Measurements from ENCODE around the gene ENTREP3.
A peak's percentile ranks its signal among the peaks of the same experiment; 100 is the strongest.
"Not testable (repeated sequence)": the region's sequence is repeated elsewhere in the genome, so short reads cannot be mapped to it uniquely, and the experiment has no call there.

The ENTREP3 gene, protein sequence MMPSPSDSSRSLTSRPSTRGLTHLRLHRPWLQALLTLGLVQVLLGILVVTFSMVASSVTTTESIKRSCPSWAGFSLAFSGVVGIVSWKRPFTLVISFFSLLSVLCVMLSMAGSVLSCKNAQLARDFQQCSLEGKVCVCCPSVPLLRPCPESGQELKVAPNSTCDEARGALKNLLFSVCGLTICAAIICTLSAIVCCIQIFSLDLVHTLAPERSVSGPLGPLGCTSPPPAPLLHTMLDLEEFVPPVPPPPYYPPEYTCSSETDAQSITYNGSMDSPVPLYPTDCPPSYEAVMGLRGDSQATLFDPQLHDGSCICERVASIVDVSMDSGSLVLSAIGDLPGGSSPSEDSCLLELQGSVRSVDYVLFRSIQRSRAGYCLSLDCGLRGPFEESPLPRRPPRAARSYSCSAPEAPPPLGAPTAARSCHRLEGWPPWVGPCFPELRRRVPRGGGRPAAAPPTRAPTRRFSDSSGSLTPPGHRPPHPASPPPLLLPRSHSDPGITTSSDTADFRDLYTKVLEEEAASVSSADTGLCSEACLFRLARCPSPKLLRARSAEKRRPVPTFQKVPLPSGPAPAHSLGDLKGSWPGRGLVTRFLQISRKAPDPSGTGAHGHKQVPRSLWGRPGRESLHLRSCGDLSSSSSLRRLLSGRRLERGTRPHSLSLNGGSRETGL
- 2.2 to 2.9 reads per million in 2 donors for total RNA-seq

DNA sequence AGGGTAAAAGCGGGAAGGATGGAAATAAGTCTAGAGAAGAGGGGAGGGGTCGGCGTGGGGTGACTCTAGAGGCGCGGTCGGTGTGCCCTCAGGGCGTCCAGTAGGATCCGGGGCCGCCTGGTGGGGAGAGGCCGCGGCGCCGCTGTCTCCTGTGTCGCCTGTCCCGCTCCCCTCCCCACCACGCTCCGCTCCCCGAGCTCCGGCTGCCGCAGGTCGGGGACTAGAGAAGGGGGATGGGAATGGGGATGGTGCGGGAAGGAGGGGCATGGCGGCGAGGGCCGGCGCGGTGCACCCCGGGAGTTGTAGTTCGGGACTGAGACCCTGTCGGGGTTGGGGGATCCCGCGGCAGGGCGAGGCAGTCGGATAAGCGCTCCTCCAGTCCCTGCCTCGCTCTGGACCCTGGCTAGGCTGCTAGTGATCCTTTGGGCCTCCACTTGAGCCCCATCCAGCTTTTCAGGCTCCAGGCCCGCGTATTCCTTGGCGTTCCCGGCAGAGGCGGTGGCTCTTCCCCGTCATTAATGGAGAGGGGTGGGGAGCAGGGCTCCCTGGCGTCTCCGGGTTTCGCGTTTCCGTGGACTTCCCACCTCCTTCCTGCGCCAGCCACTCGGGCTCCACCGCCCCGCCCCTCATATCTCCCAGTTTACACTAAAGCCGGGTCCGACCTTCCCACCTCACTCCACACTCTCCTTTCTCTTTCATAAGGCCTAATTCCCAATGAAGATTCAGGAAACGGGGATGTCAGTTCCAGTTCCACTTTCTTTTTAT, at the start of gene ENTREP3:
Gene ENTREP3 (minus strand): TSS at position 241 of the 765 bp plus-strand sequence. CDS start 606 bp downstream, outside the sequence.
- peak; percentile 50 to 83 (median 61) for DNase-seq

DNA sequence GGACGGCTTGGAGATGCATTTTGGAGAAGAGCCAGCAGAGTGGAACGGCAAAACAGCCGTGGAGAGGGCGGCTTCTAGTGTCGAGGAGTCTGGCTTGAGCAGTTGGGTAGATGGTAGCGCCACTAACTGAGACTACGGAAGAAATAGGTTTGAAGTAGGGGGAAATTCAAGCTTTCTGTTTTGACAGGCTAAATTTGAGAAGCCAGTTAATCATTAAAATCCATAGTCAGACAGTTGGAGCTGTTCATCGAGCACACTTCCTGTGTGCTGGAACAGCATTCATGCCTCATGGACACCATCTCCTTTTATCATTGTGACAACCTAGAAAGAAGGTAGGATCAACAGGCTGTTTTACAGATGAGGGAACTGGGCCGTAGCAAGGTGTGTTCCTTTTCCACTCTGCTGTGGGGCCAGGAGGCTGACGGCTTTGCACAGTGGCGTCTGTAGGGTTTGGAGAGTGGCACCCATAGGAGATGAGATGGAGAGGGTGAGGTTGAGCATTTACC, 49.3 kb upstream of the ENTREP3 start:
- no peak for DNase-seq

DNA sequence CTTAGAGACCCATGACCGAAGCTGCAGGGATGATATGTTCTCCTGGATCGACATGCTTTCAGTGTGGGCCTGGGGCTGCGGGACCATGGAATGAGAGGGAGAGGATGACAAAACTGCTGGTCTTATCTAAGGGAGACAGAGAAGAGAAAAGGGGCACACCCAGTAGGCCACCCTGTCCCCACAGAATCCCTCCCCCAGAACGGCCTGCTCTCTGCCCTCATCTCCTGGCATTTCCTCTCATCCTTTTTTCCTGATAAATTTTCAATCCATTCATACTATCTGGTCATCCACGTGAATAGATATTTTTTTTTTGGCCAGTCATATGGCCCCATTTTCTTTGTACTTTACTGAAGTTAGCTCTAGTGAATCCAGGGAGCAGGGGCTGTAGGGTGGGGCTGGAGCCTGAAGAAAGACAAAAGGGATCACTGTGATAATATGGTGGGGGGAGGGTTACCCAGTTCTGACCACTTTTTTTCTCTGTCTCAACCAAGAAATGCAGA, 46.1 kb upstream of the ENTREP3 start, which contains the start of gene PKLR:
Gene PKLR (minus strand): TSS at position 97 of the 500 bp plus-strand sequence. CDS start 43 bp downstream, at position 54.
- no peak for DNase-seq

DNA sequence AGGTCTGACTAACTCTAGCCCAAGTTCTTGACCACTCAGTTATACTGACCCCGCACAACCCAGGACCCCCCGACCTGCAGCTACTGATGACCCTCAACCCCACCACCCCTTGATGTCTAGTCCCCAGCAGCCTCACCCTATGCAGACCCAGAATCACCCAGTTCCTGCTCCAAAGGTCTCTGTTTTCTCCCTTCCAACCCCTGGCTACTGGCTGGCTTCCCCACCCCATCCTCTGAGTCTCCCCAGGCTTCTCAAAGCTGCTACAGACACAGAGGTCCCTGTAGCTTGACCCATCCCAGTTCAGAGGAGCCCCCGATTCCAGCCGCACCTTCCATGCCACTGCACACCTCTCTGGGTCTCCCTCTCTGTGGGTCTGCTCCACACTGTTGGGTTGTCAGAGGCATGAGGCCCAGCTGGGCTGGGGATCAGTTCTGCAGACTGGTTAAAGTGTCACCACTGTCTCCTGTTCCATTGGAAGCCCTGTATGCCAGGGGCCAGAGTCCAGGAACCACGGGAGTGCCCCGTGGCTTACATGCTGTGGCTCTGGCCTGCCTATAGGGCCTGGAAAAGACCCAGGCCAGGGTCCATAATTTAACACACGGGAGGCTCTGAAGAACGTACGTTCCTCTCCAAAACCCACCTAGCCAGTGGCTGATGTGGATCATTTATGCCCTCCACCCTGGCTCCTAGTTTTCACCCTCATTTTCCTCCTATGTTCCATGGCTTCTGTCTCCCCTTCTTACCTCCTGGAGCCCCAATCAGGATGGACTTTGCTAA, 45.5 kb upstream of the ENTREP3 start:
- DNase-seq = no peak

DNA sequence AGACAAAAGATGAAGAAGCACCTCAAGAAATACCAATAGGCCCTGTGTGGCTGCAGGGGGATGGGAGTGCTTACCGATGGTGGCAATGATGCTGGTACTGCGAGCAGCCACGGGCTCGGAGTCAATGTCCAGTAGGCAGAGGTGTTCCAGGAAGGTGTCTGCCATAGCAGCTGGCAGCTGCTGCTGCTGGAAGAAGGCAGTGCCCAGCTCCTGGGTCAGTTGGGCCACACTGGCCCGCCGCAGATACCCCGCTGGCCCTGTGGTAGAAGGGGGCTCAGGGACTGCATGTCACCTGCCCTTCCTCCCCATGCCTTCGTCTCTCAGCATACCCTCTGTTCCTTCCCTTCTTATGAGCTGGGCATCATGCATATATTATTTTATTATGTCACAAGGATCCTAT, 44.7 kb upstream of the ENTREP3 start:
- DNase-seq = no peak

DNA sequence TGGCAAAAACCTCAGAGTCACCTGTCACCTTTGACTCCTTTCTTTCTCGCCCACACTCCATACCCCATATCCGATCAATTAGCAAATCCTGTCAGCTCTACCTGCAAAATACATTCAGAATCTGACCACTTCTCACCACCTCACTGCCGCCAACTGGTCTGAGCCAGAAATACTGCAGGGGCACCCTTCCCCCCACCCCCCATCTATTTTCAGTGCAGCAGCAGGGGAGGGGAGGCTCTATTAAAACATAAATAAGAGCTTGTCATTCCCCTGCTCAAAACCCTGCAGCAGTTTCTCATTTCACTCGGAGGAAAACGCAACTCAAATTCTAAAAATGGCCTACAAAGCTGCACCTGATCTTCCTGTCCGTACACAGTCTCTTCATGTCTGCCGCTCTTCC, 42.1 kb upstream of the ENTREP3 start:
- DNase-seq = no peak

DNA sequence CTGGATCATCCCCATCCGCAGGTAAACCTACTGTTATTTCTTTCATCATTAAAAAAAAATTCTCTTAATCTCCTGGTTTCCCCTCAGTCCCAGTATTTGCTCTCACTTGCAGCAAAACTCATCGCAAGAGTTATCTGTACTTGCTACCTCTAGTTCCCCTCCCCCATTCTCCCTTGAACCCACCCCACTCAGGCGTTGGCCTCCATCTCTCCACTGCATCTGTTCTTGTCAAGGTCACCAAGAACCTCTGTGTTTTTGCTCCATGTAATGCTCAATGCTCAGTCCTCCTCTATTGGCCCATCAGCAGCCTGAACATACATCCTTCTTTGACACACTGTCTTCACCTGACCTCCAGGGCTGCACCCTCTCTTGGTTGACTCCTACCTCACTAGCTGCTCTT, 41.4 kb upstream of the ENTREP3 start:
- no peak for DNase-seq

DNA sequence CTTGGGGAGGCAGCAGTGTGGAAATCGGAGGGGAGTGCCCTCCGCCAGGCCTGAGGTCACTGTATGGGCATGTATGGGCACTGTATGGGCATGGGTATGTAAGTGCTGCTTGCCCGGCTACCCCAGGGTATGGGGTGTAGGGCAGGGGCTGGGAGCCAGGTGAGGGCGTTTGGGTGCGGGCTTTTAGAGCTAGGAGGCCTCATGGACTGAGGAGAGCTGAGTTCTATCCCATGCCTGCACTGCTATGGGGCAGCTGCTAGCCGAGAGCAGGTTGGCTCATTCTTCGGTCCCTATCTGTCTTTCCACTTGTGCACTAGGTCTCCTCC, 40.6 kb upstream of the ENTREP3 start:
- DNase-seq = no peak

DNA sequence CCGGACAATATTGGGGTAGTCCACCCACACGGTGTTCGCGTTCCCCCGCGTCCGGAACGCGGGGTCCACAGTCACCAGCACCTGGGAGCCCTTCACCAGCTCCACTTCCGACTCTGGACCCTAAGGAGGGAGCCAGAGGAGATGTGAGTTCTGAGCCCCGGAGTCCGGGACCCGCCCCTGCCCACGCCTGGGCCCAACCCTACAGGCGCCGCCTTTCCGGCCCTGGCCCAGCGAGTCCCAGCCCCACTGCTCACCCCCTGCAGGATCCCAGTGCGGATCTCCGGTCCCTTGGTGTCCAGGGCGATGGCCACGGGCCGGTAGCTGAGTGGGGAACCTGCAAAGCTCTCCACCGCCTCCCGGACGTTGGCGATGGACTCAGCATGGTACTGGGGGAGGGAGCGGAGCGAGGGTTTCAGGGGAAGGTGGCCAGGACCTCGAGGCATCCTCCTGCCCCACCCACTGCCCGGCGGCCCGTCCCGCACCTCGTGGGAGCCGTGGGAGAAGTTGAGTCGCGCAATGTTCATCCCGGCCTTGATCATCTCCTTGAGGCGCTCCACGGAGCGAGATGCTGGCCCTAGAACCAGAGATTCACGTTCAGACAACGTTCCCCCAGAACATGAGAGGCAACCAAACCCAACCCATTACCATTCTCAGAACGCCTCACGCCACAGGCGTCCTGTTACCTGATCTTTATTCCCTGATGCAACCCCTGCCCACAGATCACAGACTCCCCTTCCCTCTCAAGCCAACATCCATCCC, 40.1 kb upstream of the ENTREP3 start:
- DNase-seq = no peak

DNA sequence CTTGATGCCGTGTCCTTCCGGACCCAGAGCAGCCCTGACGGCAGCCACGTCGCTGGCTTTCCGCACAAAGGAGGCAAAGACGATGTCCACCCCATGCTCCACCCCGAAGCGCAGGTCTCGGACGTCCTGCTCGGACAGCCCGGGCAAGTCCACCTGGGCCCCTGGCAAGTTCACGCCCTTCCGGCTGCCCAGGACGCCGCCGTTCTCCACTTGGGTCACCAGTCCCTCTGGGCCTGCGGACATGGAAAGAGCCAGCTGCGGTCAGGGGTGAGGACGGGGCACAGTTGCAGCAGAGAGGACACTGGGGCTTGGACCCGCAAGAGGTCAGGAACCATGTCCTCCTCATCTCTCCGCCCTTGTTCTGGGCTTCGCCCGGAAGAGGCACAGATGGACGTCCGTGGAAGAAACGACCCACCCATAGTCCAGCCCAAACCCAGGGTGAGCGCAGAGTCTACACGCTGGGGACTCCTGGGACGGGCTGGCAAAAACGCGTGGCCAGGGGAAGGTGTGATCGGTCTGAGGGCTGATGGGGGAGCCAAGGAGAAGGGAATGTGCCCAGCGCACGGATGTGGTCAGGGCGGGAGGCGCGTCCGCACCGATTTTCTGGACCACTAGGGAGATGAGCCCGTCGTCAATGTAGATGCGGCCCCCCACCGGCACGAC, 39.4 kb upstream of the ENTREP3 start:
- no peak for DNase-seq

DNA sequence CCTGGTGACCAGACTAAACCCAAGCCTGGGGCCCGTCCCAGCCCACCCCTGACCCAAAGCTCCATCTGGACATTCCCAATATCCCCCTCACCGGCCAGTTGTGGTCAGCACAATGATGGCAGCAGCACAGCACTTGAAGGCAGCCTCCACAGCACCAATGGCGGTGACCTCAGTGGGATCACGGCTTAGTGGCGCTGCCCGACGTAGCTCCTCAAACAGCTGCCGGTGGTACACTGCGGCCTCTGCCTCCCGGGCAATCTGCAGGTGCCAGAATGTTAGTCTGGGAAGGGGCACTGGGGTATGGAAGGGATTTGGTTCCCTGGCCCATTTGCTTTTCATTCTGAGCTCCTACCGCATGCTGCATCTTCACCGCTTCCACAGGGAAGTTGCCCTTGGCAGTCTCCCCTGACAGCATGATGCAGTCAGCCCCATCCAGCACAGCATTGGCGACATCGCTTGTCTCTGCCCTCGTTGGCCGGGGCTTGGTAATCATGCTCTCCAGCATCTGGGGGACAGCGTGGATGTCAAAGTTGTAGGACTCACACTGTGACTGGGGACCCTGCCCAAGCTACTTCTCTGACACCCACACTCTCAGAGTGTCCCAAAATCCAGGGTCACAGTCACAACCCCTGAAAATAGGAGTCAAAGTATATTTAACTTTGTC, 37.9 kb upstream of the ENTREP3 start:
- no peak for DNase-seq

DNA sequence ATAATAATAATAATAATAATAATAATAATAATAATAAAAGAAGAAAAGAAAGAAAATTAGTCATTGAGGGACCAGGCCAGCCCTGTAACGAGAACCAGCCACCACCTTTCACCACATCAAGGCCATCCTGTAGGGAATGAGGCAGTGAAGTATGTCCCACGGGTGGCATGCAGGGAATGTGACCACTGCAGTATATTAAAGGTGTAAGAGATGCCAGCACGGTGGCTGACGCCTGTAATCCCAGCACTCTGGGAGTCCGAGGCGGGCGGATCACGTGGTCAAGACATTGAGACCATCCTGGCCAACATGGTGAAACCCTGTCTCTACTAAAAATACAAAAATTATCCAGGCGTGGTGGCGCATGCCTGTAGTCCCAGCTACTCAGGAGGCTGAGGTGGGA, 35.7 kb upstream of the ENTREP3 start:
- not testable (repeated sequence) for DNase-seq

DNA sequence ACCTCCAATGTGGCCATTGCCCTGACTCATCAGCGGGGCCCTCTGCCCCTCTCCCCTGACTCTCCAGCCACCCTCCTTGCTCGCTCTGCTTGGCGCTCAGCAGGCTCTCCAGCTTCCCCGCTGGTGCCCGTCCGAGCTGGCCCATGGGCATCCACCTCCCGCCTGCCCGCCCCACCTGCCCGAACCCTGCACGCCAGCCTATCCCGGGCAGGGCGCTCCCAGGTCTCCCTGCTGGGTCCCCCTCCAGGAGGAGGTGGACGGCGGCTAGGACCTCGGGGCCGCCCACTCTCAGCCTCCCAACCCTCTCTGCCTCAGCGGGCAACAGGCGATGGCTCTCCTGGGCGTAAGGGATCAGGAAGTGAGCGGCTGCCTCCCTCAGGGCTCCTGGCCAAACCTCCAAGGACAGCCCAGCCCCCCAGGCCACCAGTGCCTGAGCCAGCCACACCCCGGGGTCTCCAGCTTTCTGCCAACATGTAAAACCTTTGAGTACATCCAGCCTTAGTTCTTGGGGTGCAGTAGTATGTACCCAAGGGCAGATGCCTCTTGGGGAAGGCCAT, 32.8 kb upstream of the ENTREP3 start:
- no peak for DNase-seq

DNA sequence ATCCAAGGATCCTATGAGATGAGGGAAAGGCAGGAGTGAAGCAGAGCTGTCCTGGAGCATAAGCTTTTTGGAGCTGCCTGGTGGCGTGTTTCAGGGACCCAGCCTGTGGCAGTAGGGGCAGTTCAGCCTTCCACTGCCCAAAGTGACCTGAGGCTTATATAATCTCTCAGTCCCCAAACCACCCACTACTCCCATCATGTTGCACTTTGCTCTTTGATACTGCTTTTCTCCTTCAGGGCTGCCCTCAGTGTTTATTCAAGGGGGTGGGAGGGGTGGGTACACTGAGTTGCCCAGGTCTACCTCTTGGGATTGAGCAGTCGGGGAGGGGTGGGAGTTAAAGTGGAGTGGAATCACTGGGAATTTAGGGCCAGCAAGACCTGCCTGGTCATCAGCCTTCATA, 31.3 kb upstream of the ENTREP3 start:
- DNase-seq = no peak

DNA sequence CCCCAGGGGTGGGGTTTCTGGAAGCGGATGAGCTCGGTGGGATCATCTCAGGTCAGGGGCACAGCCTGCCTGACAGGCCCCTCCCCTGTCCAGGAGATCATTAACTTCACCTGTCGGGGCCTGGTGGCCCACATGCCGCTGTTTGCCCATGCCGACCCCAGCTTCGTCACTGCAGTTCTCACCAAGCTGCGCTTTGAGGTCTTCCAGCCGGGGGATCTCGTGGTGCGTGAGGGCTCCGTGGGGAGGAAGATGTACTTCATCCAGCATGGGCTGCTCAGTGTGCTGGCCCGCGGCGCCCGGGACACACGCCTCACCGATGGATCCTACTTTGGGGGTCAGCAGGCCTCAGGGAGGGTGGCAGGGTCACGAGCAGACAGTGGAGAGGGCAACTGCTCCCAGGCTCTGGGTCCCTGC, 30.4 kb upstream of the ENTREP3 start:
- no peak for DNase-seq

DNA sequence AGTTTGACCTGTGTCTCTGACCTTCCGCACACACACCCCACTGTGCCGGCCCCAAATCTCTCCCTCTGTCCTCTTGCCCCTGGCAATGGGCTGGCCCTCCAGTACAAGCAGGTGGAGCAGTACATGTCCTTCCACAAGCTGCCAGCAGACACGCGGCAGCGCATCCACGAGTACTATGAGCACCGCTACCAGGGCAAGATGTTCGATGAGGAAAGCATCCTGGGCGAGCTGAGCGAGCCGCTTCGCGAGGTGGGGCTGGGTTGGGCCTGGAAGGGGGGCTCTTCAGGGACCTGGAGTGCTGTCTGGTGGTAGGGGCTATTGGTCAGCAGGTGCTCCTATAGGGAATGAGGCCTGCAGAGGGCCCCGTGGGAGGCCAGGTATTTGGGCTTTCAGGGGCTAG, 29.8 kb upstream of the ENTREP3 start:
- DNase-seq = no peak

DNA sequence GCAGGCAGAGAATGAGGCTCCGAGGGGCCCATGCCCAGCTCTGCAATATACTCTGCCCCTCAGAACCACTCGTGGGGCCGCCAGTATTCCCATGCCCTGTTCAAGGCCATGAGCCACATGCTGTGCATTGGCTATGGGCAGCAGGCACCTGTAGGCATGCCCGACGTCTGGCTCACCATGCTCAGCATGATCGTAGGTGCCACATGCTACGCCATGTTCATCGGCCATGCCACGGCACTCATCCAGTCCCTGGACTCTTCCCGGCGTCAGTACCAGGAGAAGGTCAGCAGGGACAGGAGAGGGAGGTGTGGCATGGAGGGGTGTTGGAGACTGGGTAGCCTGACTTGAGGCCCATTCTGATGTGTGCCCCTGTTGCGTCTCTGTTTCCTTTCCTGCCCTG, 29.2 kb upstream of the ENTREP3 start:
- no peak for DNase-seq

DNA sequence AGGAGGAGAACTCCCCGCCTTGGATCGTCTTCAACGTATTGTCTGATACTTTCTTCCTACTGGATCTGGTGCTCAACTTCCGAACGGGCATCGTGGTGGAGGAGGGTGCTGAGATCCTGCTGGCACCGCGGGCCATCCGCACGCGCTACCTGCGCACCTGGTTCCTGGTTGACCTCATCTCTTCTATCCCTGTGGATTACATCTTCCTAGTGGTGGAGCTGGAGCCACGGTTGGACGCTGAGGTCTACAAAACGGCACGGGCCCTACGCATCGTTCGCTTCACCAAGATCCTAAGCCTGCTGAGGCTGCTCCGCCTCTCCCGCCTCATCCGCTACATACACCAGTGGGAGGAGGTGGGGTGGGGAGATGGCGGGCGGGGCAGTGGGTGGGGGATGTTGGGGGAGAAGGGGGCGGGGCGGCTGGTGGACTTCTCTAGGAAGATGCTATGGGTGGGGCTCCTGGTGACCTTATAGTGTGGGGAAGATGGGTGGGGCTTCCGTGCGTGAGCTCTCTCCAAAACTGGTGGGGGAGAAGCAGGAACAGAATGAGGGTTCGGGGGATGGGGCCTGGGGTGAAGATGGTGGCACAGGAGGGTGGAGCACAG, 27.3 kb upstream of the ENTREP3 start:
- DNase-seq = no peak

DNA sequence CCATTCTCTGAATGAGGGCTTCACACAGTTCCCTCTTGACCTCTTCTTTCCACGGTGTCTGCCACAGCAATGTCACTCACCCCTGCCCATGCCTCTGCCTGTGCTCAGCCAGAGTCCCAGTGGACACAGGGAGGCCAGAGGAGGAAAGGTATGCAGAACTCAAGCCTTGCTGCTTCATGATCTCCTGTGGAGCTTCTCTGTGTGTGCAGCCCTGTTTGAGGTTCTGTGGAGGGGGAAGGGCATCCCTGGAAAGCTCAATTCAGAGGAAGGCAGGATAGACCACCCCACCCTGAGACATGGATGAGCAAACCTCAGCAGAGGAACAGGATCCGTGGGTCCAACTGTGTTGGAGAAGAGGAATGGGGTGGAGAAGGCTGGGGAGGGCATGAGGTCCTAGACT, 24.0 kb upstream of the ENTREP3 start:
- no peak for DNase-seq
